HG02981 (cell line): ENCODE data around the gene SBK1.

ENCODE experiments used
- ATAC-seq: cut with Tn5 transposase; IDR thresholded peaks from one replicate; pipeline ENCODE4 v1.9.1; 2021; ENCODE audit warnings: mild to moderate bottlenecking, moderate library complexity; ENCODE audit not compliant: unreplicated experiment

Gene SBK1

GRCh38 chr16:28304214-28304613 lies 11.9 kb downstream of the SBK1 start:
- no peak for ATAC-seq

GRCh38 chr16:28307936-28308335 lies 15.6 kb downstream of the SBK1 start:
- no peak for ATAC-seq

GRCh38 chr16:28308794-28309584 lies 16.7 kb downstream of the SBK1 start:
- no peak for ATAC-seq

GRCh38 chr16:28309811-28310311 lies 17.5 kb downstream of the SBK1 start:
- no peak for ATAC-seq

GRCh38 chr16:28310796-28311195 lies 18.5 kb downstream of the SBK1 start:
- ATAC-seq = no peak

- ATAC-seq = no peak
Measured at GRCh38 chr16:28311413-28311812, 19.1 kb downstream of the SBK1 start.

GRCh38 chr16:28311913-28312312 lies 19.6 kb downstream of the SBK1 start:
- ATAC-seq = no peak

GRCh38 chr16:28312327-28312726 lies 20.0 kb downstream of the SBK1 start:
- ATAC-seq = no peak

GRCh38 chr16:28313587-28313986 lies 21.3 kb downstream of the SBK1 start:
- ATAC-seq = no peak

- ATAC-seq = no peak
Measured at GRCh38 chr16:28316054-28316453, 23.7 kb downstream of the SBK1 start.

GRCh38 chr16:28317040-28317880 lies 24.9 kb downstream of the SBK1 start:
- no peak for ATAC-seq

- no peak for ATAC-seq
Measured at GRCh38 chr16:28318042-28318744, 25.9 kb downstream of the SBK1 start.

GRCh38 chr16:28319476-28320022 lies 27.2 kb downstream of the SBK1 start:
- no peak for ATAC-seq

- ATAC-seq = no peak
Measured at GRCh38 chr16:28320023-28320561, 27.8 kb downstream of the SBK1 start.

- no peak for ATAC-seq
Measured at GRCh38 chr16:28320741-28321140, 28.4 kb downstream of the SBK1 start.

GRCh38 chr16:28321700-28322411 lies 29.5 kb downstream of the SBK1 start:
- no peak for ATAC-seq

- no peak for ATAC-seq
Measured at GRCh38 chr16:28324235-28324886, 32.0 kb downstream of the SBK1 start.

GRCh38 chr16:28324887-28325279 lies 32.6 kb downstream of the SBK1 start:
- ATAC-seq = no peak

GRCh38 chr16:28326881-28327610 lies 34.7 kb downstream of the SBK1 start:
- no peak for ATAC-seq
